ENCODE data around the gene HLTF.

HLTF gene

DNA sequence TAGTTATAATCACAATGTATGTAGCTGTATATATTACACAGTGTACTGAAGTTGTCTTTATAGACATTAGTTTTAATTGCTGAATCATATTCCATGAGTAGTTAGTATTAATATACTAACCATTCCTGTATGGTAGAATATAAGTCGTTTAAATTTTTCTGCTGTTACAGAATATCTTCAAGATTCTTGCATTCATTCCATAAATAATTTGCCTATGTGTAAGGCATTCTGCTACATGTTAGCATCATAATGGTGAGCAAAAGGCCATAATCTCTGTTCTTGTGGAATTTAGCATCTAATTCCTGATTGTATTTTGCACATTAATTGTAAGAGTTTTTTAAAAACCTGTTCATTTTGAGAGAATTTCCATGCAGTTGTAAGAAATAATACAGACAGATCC, 80.9 kb downstream of the HLTF start:
- TF ChIP-seq, protein P1, sequence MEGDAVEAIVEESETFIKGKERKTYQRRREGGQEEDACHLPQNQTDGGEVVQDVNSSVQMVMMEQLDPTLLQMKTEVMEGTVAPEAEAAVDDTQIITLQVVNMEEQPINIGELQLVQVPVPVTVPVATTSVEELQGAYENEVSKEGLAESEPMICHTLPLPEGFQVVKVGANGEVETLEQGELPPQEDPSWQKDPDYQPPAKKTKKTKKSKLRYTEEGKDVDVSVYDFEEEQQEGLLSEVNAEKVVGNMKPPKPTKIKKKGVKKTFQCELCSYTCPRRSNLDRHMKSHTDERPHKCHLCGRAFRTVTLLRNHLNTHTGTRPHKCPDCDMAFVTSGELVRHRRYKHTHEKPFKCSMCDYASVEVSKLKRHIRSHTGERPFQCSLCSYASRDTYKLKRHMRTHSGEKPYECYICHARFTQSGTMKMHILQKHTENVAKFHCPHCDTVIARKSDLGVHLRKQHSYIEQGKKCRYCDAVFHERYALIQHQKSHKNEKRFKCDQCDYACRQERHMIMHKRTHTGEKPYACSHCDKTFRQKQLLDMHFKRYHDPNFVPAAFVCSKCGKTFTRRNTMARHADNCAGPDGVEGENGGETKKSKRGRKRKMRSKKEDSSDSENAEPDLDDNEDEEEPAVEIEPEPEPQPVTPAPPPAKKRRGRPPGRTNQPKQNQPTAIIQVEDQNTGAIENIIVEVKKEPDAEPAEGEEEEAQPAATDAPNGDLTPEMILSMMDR (IDR thresholded peaks at IDR 0.05): no peak

DNA sequence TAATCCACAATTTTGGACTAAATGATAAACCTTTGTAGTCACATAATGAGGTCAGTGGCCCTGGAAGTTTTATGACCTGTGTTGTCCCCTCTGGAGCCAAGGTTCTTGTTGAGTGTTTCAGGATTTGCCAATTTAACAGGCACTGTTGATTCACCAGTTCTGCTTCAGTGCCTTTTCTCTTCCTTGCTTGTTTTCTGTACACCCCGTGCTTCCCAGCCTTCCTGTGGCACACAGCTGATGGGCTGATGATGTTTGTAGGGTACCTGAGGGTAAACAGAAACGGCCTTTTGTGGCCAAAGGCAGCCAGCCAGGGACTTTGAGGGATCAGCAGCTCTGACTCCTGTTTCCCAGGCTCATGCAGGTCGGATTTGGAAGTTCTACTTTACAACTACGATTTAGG, 81.7 kb downstream of the HLTF start:
- TF ChIP-seq, protein P1 (IDR thresholded peaks at IDR 0.05): no peak

DNA sequence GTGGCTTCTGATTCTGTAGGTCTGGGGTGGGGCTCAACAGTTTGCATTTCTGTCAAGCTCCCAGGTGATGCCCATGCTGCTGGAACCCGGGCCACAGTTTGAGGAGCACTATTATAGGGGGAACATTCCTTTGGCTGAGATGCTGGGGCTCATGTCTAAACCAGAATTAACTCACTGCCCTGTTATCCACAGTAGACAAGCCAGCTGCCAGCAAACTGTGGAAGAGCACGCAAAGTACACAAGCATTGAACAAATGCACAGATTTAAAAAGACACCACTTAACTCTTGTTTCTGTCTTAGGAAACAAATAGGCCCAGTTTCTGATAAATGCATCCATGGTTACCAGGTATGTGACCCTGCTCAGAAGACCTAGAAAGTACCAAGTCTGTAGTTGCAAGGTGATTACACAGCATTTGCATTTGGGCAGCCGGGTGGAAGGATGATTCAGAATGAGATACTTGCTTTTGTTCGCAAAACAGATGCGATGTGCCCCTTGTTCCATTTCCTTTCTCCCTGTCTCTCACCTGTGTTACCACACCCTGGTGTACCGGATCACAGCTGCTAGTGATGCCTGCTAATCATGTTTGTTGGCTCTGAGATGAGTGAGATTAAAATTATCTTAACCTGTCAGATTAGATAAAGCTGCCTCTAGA, 82.6 kb downstream of the HLTF start:
- TF ChIP-seq, protein P1 (IDR thresholded peaks at IDR 0.05): no peak

DNA sequence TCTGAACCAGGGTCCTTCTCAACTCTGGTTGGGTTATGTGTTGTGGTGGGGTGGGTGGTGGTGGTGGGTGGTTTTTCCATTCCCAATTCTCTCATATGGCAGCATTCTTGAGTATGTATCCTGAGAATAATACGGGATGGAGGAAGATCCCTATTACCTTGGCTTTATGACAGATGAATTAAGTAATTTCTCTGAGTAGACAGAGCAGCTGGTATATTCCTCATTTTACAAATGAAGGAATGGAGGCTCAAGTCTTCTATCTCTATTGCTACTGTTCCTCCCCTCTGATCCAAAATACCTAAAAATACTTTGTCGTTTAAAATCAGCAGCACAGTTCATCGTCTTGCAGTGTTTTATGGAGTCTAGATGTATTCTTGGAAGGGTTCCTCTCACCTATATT, 84.6 kb downstream of the HLTF start:
- TF ChIP-seq, protein P1 (IDR thresholded peaks at IDR 0.05): no peak

DNA sequence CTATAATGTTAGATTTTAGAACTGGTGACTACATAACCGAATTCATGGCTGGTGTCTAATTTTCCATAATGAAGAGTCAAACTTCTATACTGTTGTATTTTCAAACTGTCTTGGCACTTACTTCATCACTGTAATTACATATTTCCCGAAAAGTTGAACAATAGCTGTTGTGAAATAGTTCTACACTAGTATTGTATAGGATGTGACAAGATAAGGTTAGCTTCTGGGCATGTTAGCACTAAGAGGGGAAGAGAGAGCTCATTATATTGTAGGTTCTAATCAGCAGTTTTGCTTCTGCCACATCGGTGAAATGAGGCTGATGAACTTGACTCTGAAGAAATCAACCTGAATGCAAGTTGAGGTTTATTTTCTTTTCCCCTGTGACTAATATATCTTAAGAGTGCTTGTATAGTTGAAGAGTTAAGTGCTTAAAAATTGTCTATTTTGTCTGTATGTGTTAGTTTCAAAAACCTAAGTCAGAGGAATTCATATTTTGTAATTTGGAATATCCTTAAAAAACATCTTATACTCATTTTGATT, 86.1 kb downstream of the HLTF start:
- TF ChIP-seq, protein P1 (IDR thresholded peaks at IDR 0.05): no peak

DNA sequence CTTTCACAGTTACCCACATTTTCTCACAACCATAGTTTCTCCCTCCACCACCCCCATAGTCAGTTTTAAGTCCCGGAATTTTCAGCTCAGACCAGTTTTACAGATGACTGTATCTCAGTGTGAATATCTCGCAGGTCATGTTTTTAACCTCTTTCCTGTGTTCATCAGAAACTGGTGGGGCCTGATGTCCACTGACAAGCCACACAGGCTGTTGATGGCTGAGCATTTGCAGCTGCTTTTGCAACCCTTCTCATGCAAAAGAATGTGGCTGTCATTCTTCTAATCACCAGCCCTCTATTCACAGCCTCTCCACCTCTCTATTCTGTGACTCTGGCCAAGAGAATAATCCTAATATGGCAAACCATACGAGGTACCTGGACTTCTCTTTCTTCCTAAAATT, 86.5 kb downstream of the HLTF start:
- TF ChIP-seq, protein P1 (IDR thresholded peaks at IDR 0.05): no peak

DNA sequence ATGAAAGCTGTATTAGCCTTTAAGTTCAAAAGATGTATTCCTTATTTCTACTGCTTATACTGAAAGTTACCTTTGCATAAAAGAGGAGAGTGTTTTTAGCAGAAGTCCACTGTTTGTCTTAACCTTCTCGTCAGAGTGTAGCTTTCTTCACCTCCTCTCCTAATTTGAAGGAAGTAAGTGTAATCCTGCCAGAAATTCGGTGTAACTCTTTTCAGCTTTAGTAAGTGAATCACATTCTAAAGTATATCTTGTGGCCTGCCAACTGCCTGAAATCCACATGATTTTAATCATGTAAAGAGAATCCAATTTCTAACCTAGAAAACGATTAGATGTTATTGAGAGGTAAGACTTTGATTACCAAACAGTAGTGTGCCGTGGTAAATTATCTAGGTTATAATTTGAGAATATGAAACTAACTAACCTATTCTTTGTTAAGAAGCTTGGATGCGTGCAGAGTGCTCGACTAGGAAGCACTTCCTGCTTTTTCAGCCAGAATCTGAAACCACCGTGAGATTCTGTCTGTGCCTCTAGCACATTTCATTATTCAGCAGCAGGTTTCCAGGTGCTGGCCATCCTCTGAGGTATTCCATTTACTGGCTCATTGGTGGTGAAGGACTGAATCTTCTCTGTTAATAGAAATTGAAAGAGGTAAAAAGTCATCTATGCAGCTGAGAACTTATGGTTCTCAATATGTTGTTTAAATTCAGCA, 87.5 kb downstream of the HLTF start:
- TF ChIP-seq, protein P1 (IDR thresholded peaks at IDR 0.05): no peak

All from LNCAP (cell line).